Ishikawa (cell line): Measurements from ENCODE around the gene PSMD11.

Experiments used
- CREB1 ChIP-seq: IDR thresholded peaks from 2 replicates; pipeline ENCODE4 v1.6.1; 2012; ENCODE audit warnings: low read depth
- REST ChIP-seq: IDR thresholded peaks from 2 replicates; pipeline ENCODE4 v1.6.1; 2012; ENCODE audit warnings: low read depth, mild to moderate bottlenecking
- TAF1 ChIP-seq: IDR thresholded peaks from 2 replicates; pipeline ENCODE4 v1.6.1; 2012; ENCODE audit warnings: low read depth, mild to moderate bottlenecking
- TCF12 ChIP-seq: IDR thresholded peaks from 2 replicates; pipeline ENCODE4 v1.6.1; 2012; ENCODE audit warnings: low read depth

- no peak for TF ChIP-seq REST
- no peak for TF ChIP-seq TCF12
- TF ChIP-seq CREB1: no peak
- no peak for TF ChIP-seq TAF1
These were observed 84.5 kb downstream of the PSMD11 start for GRCh38 chr17:32528825-32529224.
